Fibroblast of lung (primary cell): ENCODE data around the gene CTXN3.

Source experiments
- EZH2 ChIP-seq: IDR thresholded peaks from 2 replicates; pipeline ENCODE4 v1.5.1; 2012; ENCODE audit warnings: low read length, control low read depth, mild to moderate bottlenecking; ENCODE audit errors: missing control alignments
- TF ChIP-seq, protein P1 (sequence below), 2 donors: IDR thresholded peaks in 1 of 2; conservative IDR thresholded peaks in 1 of 2; 1 replicate in 1 of 2; 2 replicates in 1 of 2; pipeline ENCODE4 v1.5.1; 2011 to 2012; ENCODE audit warnings: low read length in 2 of 2, control low read depth in 1 of 2, inconsistent platforms in 1 of 2, low read depth in 1 of 2, mild to moderate bottlenecking in 1 of 2

DNA sequence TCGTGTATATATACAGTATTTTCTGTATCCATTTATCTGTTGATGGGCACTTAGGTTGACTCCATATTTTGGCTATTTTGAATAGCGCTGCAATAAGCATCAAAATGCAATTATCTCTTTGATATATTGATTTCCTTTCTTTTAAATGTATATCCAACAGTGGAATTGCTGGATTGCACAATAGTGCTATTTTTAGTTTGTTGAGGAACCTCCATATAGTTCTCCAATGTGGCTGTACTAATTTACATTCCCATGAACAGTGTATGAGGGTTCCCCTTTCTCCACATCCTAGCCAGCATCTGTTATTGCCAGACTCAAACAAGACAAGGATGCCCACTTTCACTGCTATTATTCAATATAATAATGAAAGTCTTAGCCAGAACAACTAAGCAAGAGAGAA lies 9.1 kb upstream of the CTXN3 start:
- no peak for TF ChIP-seq EZH2
- TF ChIP-seq, protein P1, sequence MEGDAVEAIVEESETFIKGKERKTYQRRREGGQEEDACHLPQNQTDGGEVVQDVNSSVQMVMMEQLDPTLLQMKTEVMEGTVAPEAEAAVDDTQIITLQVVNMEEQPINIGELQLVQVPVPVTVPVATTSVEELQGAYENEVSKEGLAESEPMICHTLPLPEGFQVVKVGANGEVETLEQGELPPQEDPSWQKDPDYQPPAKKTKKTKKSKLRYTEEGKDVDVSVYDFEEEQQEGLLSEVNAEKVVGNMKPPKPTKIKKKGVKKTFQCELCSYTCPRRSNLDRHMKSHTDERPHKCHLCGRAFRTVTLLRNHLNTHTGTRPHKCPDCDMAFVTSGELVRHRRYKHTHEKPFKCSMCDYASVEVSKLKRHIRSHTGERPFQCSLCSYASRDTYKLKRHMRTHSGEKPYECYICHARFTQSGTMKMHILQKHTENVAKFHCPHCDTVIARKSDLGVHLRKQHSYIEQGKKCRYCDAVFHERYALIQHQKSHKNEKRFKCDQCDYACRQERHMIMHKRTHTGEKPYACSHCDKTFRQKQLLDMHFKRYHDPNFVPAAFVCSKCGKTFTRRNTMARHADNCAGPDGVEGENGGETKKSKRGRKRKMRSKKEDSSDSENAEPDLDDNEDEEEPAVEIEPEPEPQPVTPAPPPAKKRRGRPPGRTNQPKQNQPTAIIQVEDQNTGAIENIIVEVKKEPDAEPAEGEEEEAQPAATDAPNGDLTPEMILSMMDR (conservative IDR thresholded peaks at IDR 0.05 in 1 of 2, IDR thresholded peaks at IDR 0.05 in 1 of 2; ENCODE audit: low read depth in 1 of 2, low read length in 2 of 2): no peak
